H1 (cell line): ENCODE results near the gene MTX1. TPM values are rescaled to one million over a fixed set of nuclear protein-coding genes. Genes with fewer than 3 reads are reported as not detected.

Source experiments
- ASH2L ChIP-seq: fragments of 200-600, 300-600 bp; sonication (generic); IDR thresholded peaks from one replicate; pipeline ENCODE4 v1.7.1; 2017; ENCODE audit warnings: low read length
- CHD1 ChIP-seq: IDR thresholded peaks from 2 replicates; pipeline ENCODE4 v1.6.1; 2012; ENCODE audit warnings: low read depth, low read length, improper control_type of control experiment
- CTCF ChIP-seq, 3 experiments: IDR thresholded peaks; 1 replicate in 2 of 3; 2 replicates in 1 of 3; pipeline versions ENCODE4 v1.5.1 to v1.6.1; 2011; ENCODE audit warnings: low read length in 3 of 3, mild to moderate bottlenecking in 3 of 3, inconsistent platforms in 2 of 3, low read depth in 1 of 3, moderate library complexity in 1 of 3; ENCODE audit not compliant: insufficient read depth in 1 of 3; ENCODE audit errors: control extremely low read depth in 1 of 3
- EP300 ChIP-seq, 2 experiments: IDR thresholded peaks; 1 replicate in 1 of 2; 2 replicates in 1 of 2; pipeline ENCODE4 v1.6.1; 2011 to 2012; ENCODE audit warnings: low read depth in 2 of 2, low read length in 2 of 2, mild to moderate bottlenecking in 2 of 2, borderline replicate concordance in 1 of 2, inconsistent platforms in 1 of 2, moderate library complexity in 1 of 2
- EZH2 ChIP-seq: fragments of 200-600 bp; sonication (generic); IDR thresholded peaks from 2 replicates; pipeline ENCODE4 v1.7.1; 2012; ENCODE audit warnings: low read depth, mild to moderate bottlenecking, moderate library complexity, low read length, inconsistent platforms; ENCODE audit not compliant: severe bottlenecking
- FOSL1 ChIP-seq: IDR thresholded peaks from 2 replicates; pipeline ENCODE4 v1.6.1; 2011; ENCODE audit warnings: mild to moderate bottlenecking, low read depth, low read length, moderate library complexity; ENCODE audit not compliant: insufficient read depth
- MAFK ChIP-seq: IDR thresholded peaks from 2 replicates; pipeline ENCODE4 v1.6.1; 2012; ENCODE audit warnings: low read depth, mild to moderate bottlenecking, improper control_type of control experiment, low read length
- POLR2A ChIP-seq, 2 experiments: IDR thresholded peaks; 1 replicate in 1 of 2; 2 replicates in 1 of 2; pipeline ENCODE4 v1.6.1; 2011; ENCODE audit warnings: low read depth in 2 of 2, low read length in 2 of 2, mild to moderate bottlenecking in 2 of 2; ENCODE audit errors: control extremely low read depth in 1 of 2
- RNF2 ChIP-seq: fragments of 200-900, 300-1000 bp; sonication (generic); IDR thresholded peaks from 2 replicates; pipeline ENCODE4 v1.7.1; 2016; ENCODE audit warnings: borderline replicate concordance, low read depth, mild to moderate bottlenecking, antibody characterized with exemption, low read length; ENCODE audit not compliant: poor library complexity, severe bottlenecking; ENCODE audit errors: missing control alignments
- RXRA ChIP-seq: IDR thresholded peaks from 2 replicates; pipeline ENCODE4 v1.6.1; 2011; ENCODE audit warnings: low read depth, mild to moderate bottlenecking, low read length, moderate library complexity; ENCODE audit not compliant: insufficient read depth
- SIN3A ChIP-seq, 2 experiments: IDR thresholded peaks in 1 of 2; conservative IDR thresholded peaks in 1 of 2; 2 replicates each; pipeline ENCODE4 v1.6.1; 2011 to 2012; ENCODE audit warnings: low read length in 2 of 2, improper control_type of control experiment in 1 of 2, low read depth in 1 of 2, mild to moderate bottlenecking in 1 of 2
- SIRT6 ChIP-seq: IDR thresholded peaks from one replicate; pipeline ENCODE4 v1.7.1; 2012; ENCODE audit warnings: low read length, inconsistent platforms
- SP1 ChIP-seq: IDR thresholded peaks from 2 replicates; pipeline ENCODE4 v1.6.1; 2011; ENCODE audit warnings: low read depth, low read length
- SP2 ChIP-seq: IDR thresholded peaks from 2 replicates; pipeline ENCODE4 v1.6.1; 2012; ENCODE audit warnings: mild to moderate bottlenecking, low read length, inconsistent platforms
- TCF12 ChIP-seq: IDR thresholded peaks from 2 replicates; pipeline ENCODE4 v1.6.1; 2011; ENCODE audit warnings: low read depth, mild to moderate bottlenecking, low read length
- TEAD4 ChIP-seq: IDR thresholded peaks from 2 replicates; pipeline ENCODE4 v1.6.1; 2012; ENCODE audit warnings: low read depth, low read length, inconsistent platforms, mixed read lengths
- YY1 ChIP-seq: IDR thresholded peaks from 2 replicates; pipeline ENCODE4 v1.6.1; 2011; ENCODE audit warnings: low read depth, mild to moderate bottlenecking, low read length
- ZNF274 ChIP-seq: IDR thresholded peaks from 2 replicates; pipeline ENCODE4 v1.7.0; 2012; ENCODE audit warnings: low read length, borderline replicate concordance; ENCODE audit errors: extremely low read depth
- polyA plus RNA-seq, 7 experiments: library from polyadenylated mRNA; depleted of rRNA in 3 of 7; stranded (reverse) in 5 of 7; unstranded in 2 of 7; fragments of >200 nt in 5 of 7; fragments of 200-250 nt in 2 of 7; gene quantifications; 1 replicate in 5 of 7; 2 replicates in 1 of 7; 4 replicates in 1 of 7; pipeline versions ENCODE4 v1.2.1 to v1.2.3, GENCODE V29; 2011 to 2013; ENCODE audit warnings: missing spikeins in 2 of 7, mixed read lengths in 2 of 7
- total RNA-seq: library from RNA; stranded (reverse); fragmentation: NEBNext Ultra II Directional; extraction: Animal tissue kit (Norgen Biotek cat#: 25700); gene quantifications from 2 replicates; pipeline ENCODE4 v1.2.1, GENCODE V29; 2021

The MTX1 gene
- total and polyA plus RNA-seq, 2 of the 8 experiments (the other 6 are each of a cell fraction or from before 2014, with no cell fraction given), result 47.9 to 131 TPM

DNA sequence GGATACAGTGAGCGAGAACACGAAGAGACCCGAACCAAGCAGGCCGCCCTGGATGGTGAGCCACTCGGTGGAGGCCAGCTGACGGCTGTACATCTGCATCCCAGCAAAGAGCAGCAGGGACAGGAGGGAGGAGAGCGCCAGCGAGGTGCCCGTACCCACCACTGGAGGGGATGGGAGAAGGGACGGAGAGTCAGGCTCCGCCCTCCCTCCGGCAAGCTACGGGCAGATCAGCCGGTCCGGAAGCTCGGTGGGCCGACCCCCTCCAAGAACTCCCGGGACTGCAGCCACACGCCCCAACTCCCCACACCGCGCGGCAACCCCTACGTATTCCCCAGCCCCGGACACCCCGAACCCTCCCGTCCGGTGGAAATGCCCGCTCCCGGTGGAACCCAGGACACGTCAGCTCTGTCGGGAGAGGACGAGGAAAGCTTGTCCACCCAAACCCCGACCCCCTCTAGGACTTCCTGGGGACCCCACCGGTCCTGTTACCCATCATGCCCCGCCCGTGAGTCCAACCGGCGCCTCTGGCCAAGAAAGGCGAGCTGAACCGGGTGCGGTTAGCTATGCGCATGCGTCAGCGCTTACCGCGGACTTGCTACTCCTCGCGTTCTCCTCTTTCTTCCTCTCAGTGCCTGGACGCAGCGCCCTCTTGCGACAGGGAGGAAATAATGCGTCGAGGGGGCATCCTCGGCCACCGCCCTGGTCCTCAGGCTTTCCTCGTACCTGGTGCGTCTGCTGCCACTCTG lies 35.6 kb upstream of the MTX1 start, which contains the start of gene KRTCAP2 (continued):
- no peak for TF ChIP-seq FOSL1
- no peak; a peak in 1 of 3 replicates for TF ChIP-seq EP300 (IDR thresholded peaks at IDR 0.05; ENCODE audit: borderline replicate concordance in 1 of 2, low read depth in 2 of 2, low read length in 2 of 2)
- TF ChIP-seq YY1, result 0 out of 2 replicates have a peak, but pooled peaks have one; percentile 40
- TF ChIP-seq MAFK, result no peak
- TF ChIP-seq ZNF274, result no peak
- TF ChIP-seq RXRA, result no peak
- 0 out of 2 replicates have a peak, but pooled peaks have one; percentile 41 for TF ChIP-seq SP1
- no peak for TF ChIP-seq SIRT6
- TF ChIP-seq TEAD4, result no peak
- no peak for TF ChIP-seq EZH2
- TF ChIP-seq TCF12, result 0 out of 2 replicates have a peak, but pooled peaks have one; percentile 35
- TF ChIP-seq SP2, result peak; percentile 55; the same call in 1 of the 2 replicates
- peak; percentile 62 for TF ChIP-seq ASH2L
- TF ChIP-seq CHD1, result no peak
- peak in 1 of 2 experiments; percentile 74; a peak in 2 of 3 replicates for TF ChIP-seq POLR2A (IDR thresholded peaks at IDR 0.05; ENCODE audit: control extremely low read depth in 1 of 2, low read depth in 2 of 2, low read length in 2 of 2)
- TF ChIP-seq SIN3A (conservative IDR thresholded peaks at IDR 0.05 in 1 of 2, IDR thresholded peaks at IDR 0.05 in 1 of 2; ENCODE audit: low read depth in 1 of 2, low read length in 2 of 2), result peak; percentile 14 to 78; a peak in 3 of 4 replicates
- TF ChIP-seq CTCF (IDR thresholded peaks at IDR 0.05; ENCODE audit: control extremely low read depth in 1 of 3, insufficient read depth in 1 of 3, low read depth in 1 of 3, low read length in 3 of 3), result peak in 2 of 3 experiments; percentile 87 to 99; a peak in 3 of 4 replicates
- no peak for TF ChIP-seq RNF2
